H1 (cell line): ENCODE measurements around the gene HS3ST5. TPM values are rescaled to one million over a fixed set of nuclear protein-coding genes. Genes with fewer than 3 reads are reported as not detected.
A peak's percentile ranks its signal among the peaks of the same experiment; 100 is the strongest.

Source experiments
- CTCF ChIA-PET: fragments of 300-600 bp; sonication (Branson Sonifier 250); formaldehyde crosslinking; loops from one replicate; lab custom pipeline; 2021; ENCODE audit not compliant: partially characterized antibody; lab: Charles Lee
- POLR2A ChIA-PET: fragments of 300-600 bp; sonication (Branson Sonifier 250); formaldehyde crosslinking; loops from one replicate; lab custom pipeline; 2021; ENCODE audit warnings: inconsistent platforms; ENCODE audit not compliant: partially characterized antibody; lab: Charles Lee
- DNase-seq, 2 experiments: peaks; one replicate each; pipeline versions ENCODE4 v3.0.0 to v3.0.0-alpha.2; 2010 to 2022; ENCODE audit warnings: low spot score in 2 of 2, low read depth in 1 of 2, mixed read lengths in 1 of 2
- FAIRE-seq: peaks from 2 replicates; lab custom pipeline; 2011; peaks lifted over from hg19 to GRCh38; lab: Jason Lieb, UNC
- H2AFZ ChIP-seq: 2 replicates; pipeline ENCODE4 v1.8.1; 2012; ENCODE audit warnings: low read length, inconsistent platforms
- H2AK5ac ChIP-seq: 2 replicates; pipeline ENCODE4 v1.6.1; 2013; ENCODE audit warnings: low read depth, low read length
- H2BK120ac ChIP-seq: replicated peaks from 2 replicates; pipeline ENCODE3; 2013; ENCODE audit warnings: low read depth, low read length, inconsistent platforms
- H2BK12ac ChIP-seq: 2 replicates; pipeline ENCODE4 v1.6.1; 2013; ENCODE audit warnings: low read depth, low read length
- H2BK15ac ChIP-seq: 2 replicates; pipeline ENCODE4 v1.6.1; 2013; ENCODE audit warnings: low read length
- H2BK20ac ChIP-seq: 2 replicates; pipeline ENCODE4 v1.6.1; 2013; ENCODE audit warnings: low read length
- H2BK5ac ChIP-seq: 2 replicates; pipeline ENCODE4 v1.6.1; 2013; ENCODE audit warnings: low read depth, low read length
- H3K14ac ChIP-seq: 2 replicates; pipeline ENCODE4 v1.6.1; 2013; ENCODE audit warnings: inconsistent platforms; ENCODE audit not compliant: insufficient read length
- H3K18ac ChIP-seq: 2 replicates; pipeline ENCODE4 v1.6.1; 2013; ENCODE audit warnings: low read length; ENCODE audit errors: extremely low read depth
- H3K23ac ChIP-seq: 2 replicates; pipeline ENCODE4 v1.6.1; 2013; ENCODE audit warnings: inconsistent platforms; ENCODE audit not compliant: insufficient read length
- H3K23me2 ChIP-seq: 2 replicates; pipeline ENCODE4 v1.6.1; 2013; ENCODE audit warnings: low read depth, low read length
- H3K27ac ChIP-seq: 2 replicates; pipeline ENCODE4 v1.6.1; 2011; ENCODE audit warnings: low read depth, low read length, inconsistent platforms
- H3K27me3 ChIP-seq, 4 experiments: replicated peaks in 1 of 4; 1 replicate in 1 of 4; 2 replicates in 3 of 4; pipeline versions ENCODE4 v1.6.1 to v1.8.1; 2011 to 2013; ENCODE audit warnings: low read length in 3 of 4, mild to moderate bottlenecking in 3 of 4, inconsistent platforms in 2 of 4, mixed read lengths in 2 of 4, moderate library complexity in 1 of 4; ENCODE audit not compliant: control insufficient read depth in 3 of 4, insufficient read depth in 3 of 4; ENCODE audit errors: extremely low read depth in 1 of 4
- H3K36me3 ChIP-seq, 4 experiments: 2 replicates each; pipeline versions ENCODE4 v1.6.1 to v1.8.1; 2011 to 2013; ENCODE audit warnings: mild to moderate bottlenecking in 4 of 4, low read length in 3 of 4, moderate library complexity in 2 of 4, control low read depth in 1 of 4, inconsistent platforms in 1 of 4; ENCODE audit not compliant: insufficient read depth in 4 of 4, control insufficient read depth in 2 of 4
- H3K4ac ChIP-seq: replicated peaks from 2 replicates; pipeline ENCODE3; 2013; ENCODE audit warnings: low read length, low read depth, mixed read lengths, inconsistent platforms; ENCODE audit not compliant: insufficient read length
- H3K4me1 ChIP-seq, 4 experiments: replicated peaks in 1 of 4; 1 replicate in 1 of 4; 2 replicates in 3 of 4; pipeline versions ENCODE4 v1.6.1 to v1.8.1; 2011 to 2013; ENCODE audit warnings: low read length in 3 of 4, inconsistent platforms in 2 of 4, mixed read lengths in 1 of 4; ENCODE audit not compliant: insufficient read depth in 4 of 4, control insufficient read depth in 3 of 4
- H3K4me2 ChIP-seq, 2 experiments: 2 replicates each; pipeline versions ENCODE4 v1.6.1 to v1.8.1; 2011 to 2013; ENCODE audit warnings: low read depth in 2 of 2, low read length in 2 of 2, control low read depth in 1 of 2, inconsistent platforms in 1 of 2, mild to moderate bottlenecking in 1 of 2; ENCODE audit not compliant: insufficient read depth in 1 of 2
- H3K4me3 ChIP-seq, 4 experiments: fragments of 200-600, 300-600 bp in 1 of 4; sonication (generic), shearing (Covaris generic), sonication (Bioruptor Twin) in 1 of 4; 2 replicates each; pipeline versions ENCODE4 v1.5.1 to v1.8.1; 2011 to 2016; ENCODE audit warnings: low read length in 4 of 4, low read depth in 3 of 4, control low read depth in 2 of 4, inconsistent platforms in 2 of 4, mild to moderate bottlenecking in 2 of 4, mixed read lengths in 1 of 4, moderate library complexity in 1 of 4; ENCODE audit not compliant: insufficient read depth in 2 of 4; ENCODE audit errors: extremely low read depth in 1 of 4
- H3K56ac ChIP-seq: replicated peaks from 2 replicates; pipeline ENCODE3; 2013; ENCODE audit warnings: low read depth, mild to moderate bottlenecking, mixed read lengths, low read length, inconsistent platforms; ENCODE audit not compliant: insufficient read length
- H3K79me1 ChIP-seq: 2 replicates; pipeline ENCODE4 v1.6.1; 2013; ENCODE audit warnings: low read depth, low read length, control low read depth
- H3K79me2 ChIP-seq, 2 experiments: 2 replicates each; pipeline versions ENCODE4 v1.6.1 to v1.8.1; 2012 to 2013; ENCODE audit warnings: low read length in 2 of 2, mild to moderate bottlenecking in 2 of 2, inconsistent platforms in 1 of 2; ENCODE audit not compliant: insufficient read depth in 2 of 2, control insufficient read depth in 1 of 2
- H3K9ac ChIP-seq, 4 experiments: replicated peaks in 1 of 4; 1 replicate in 1 of 4; 2 replicates in 3 of 4; pipeline versions ENCODE4 v1.6.1 to v1.8.1; 2011 to 2013; ENCODE audit warnings: low read depth in 3 of 4, low read length in 3 of 4, control low read depth in 2 of 4, mild to moderate bottlenecking in 2 of 4, moderate library complexity in 2 of 4, inconsistent platforms in 1 of 4; ENCODE audit errors: extremely low read depth in 1 of 4
- H3K9me3 ChIP-seq, 2 experiments: 2 replicates each; pipeline versions ENCODE4 v1.6.1 to v1.8.1; 2012 to 2013; ENCODE audit warnings: mild to moderate bottlenecking in 2 of 2, moderate library complexity in 2 of 2, control low read depth in 1 of 2, inconsistent platforms in 1 of 2, low read depth in 1 of 2, low read length in 1 of 2, mixed read lengths in 1 of 2; ENCODE audit not compliant: insufficient read depth in 2 of 2
- H4K20me1 ChIP-seq, 2 experiments: replicated peaks in 1 of 2; 2 replicates each; pipeline versions ENCODE3 to v1.8.1; 2011 to 2013; ENCODE audit warnings: inconsistent platforms in 2 of 2, low read length in 2 of 2, mild to moderate bottlenecking in 1 of 2; ENCODE audit not compliant: insufficient read depth in 2 of 2, control insufficient read depth in 1 of 2
- H4K5ac ChIP-seq: 2 replicates; pipeline ENCODE4 v1.6.1; 2013; ENCODE audit warnings: low read length, low read depth, mixed read lengths, inconsistent platforms; ENCODE audit not compliant: insufficient read length
- H4K8ac ChIP-seq: 2 replicates; pipeline ENCODE4 v1.8.0; 2013; ENCODE audit warnings: mild to moderate bottlenecking, moderate library complexity, low read length, inconsistent platforms; ENCODE audit not compliant: insufficient read depth; ENCODE audit errors: extremely low read depth
- H4K91ac ChIP-seq: replicated peaks from 2 replicates; pipeline ENCODE3; 2013; ENCODE audit warnings: low read length, mixed read lengths, inconsistent platforms; ENCODE audit not compliant: insufficient read length
- BRCA1 ChIP-seq: IDR thresholded peaks from 2 replicates; pipeline ENCODE4 v1.6.1; 2012; ENCODE audit warnings: low read depth, low read length, improper control_type of control experiment
- TEAD4 ChIP-seq: IDR thresholded peaks from 2 replicates; pipeline ENCODE4 v1.6.1; 2012; ENCODE audit warnings: low read depth, low read length, inconsistent platforms, mixed read lengths
- WGBS, 2 experiments: shearing (Covaris generic) in 1 of 2; methylation state at CpG; one replicate each; pipeline versions ENCODE4 v1.1.6 to v1.1.7; 2013 to 2015; ENCODE audit warnings: low lambda C conversion rate in 2 of 2, mixed read lengths in 2 of 2, inconsistent platforms in 1 of 2, low coverage in 1 of 2, missing lambda C conversion rate in 1 of 2; ENCODE audit not compliant: insufficient replicate concordance in 2 of 2, insufficient coverage in 1 of 2, insufficient read length in 1 of 2; ENCODE audit errors: extremely low coverage in 1 of 2, missing lambda C conversion rate in 1 of 2; 5-methylcytosine and 5-hydroxymethylcytosine counted together
- polyA plus RNA-seq, 7 experiments: library from polyadenylated mRNA; depleted of rRNA in 3 of 7; stranded (reverse) in 5 of 7; unstranded in 2 of 7; fragments of >200 nt in 5 of 7; fragments of 200-250 nt in 2 of 7; gene quantifications; 1 replicate in 5 of 7; 2 replicates in 1 of 7; 4 replicates in 1 of 7; pipeline versions ENCODE4 v1.2.1 to v1.2.3, GENCODE V29; 2011 to 2013; ENCODE audit warnings: missing spikeins in 2 of 7, mixed read lengths in 2 of 7
- total RNA-seq: library from RNA; stranded (reverse); fragmentation: NEBNext Ultra II Directional; extraction: Animal tissue kit (Norgen Biotek cat#: 25700); gene quantifications from 2 replicates; pipeline ENCODE4 v1.2.1, GENCODE V29; 2021

Gene HS3ST5
- total and polyA plus RNA-seq, 2 of the 8 experiments (the other 6 are each of a cell fraction or from before 2014, with no cell fraction given) = 1.2 to 9.9 TPM

DNA sequence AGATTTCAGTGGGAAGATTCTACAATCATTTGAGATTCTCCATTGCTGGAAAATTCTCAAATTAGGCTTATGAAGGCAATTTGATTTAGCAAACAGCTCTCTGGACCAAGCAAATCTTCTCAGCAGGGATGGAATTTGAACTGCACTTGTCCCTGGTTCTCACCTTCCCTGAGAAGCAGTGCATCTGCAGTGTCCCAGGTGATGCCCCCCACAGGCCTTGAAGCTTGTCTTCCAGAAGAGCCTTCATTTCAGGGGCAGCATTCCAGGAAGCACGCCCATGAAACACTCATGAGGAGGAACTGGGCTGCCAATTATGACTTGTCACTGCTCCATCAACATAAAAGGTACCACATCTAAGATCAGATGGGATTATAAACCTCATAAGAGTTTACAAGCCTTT, 289.0 kb downstream of the HS3ST5 start:
- Histone ChIP-seq H2AK5ac (no peak overlapping the region), H2BK5ac (no peak overlapping the region), H3K23me2 (no peaks in the 10 kb centered on the region; the same call in 1 of the 2 replicates), H4K20me1 (no peaks in the 10 kb centered on the region), H3K4me2 (no peak overlapping the region), H3K4me1 (no peaks in the 10 kb centered on the region), H3K4ac (no peak overlapping the region), H3K9ac (no peak overlapping the region), H3K9me3 (no peaks in the 10 kb centered on the region), H3K18ac (no peak overlapping the region), H3K79me1 (no peaks in the 10 kb centered on the region), H3K79me2 (no peaks in the 10 kb centered on the region), H3K27me3 (no peaks in the 10 kb centered on the region), H2BK12ac (no peak overlapping the region), H2AFZ (no peak overlapping the region), H4K5ac (no peak overlapping the region), H3K27ac (no peak overlapping the region), H3K23ac (no peak overlapping the region), H2BK20ac (no peak overlapping the region), H3K4me3 (no peak overlapping the region), H2BK15ac (no peak overlapping the region), H4K91ac (no peak overlapping the region), H4K8ac (no peak overlapping the region), H3K14ac (no peak overlapping the region), H2BK120ac (no peak overlapping the region), H3K56ac (no peak overlapping the region), H3K36me3 (0 out of 8 replicates have a peak, but pooled peaks cover 0 to 3% (median 0%) of the 10 kb centered on the region in 4 experiments)
- FAIRE-seq = no peak
- CTCF ChIA-PET = interaction anchor here (1.5 kb wide), 1 partner anchor 8 kb away, joined by 7 read pairs; no protein-coding TSS in a partner anchor
- TF ChIP-seq BRCA1 (no peak), TEAD4 (0 out of 2 replicates have a peak, but pooled peaks have one; percentile 18)
- DNase-seq = no peak
- POLR2A ChIA-PET = interaction anchor here (1.7 kb wide), 1 partner anchor 8 kb away, joined by 4 read pairs; no protein-coding TSS in a partner anchor
- 65% methylated on average over 1 of the region's 1 CpG; no CpG with 5 or more reads in 1 of the 2 experiments for WGBS, 2 experiments
